ENCODE measurements around the gene ACER1.
"Not testable (repeated sequence)": the region's sequence is repeated elsewhere in the genome, so short reads cannot be mapped to it uniquely, and the experiment has no call there.

ACER1 gene, protein sequence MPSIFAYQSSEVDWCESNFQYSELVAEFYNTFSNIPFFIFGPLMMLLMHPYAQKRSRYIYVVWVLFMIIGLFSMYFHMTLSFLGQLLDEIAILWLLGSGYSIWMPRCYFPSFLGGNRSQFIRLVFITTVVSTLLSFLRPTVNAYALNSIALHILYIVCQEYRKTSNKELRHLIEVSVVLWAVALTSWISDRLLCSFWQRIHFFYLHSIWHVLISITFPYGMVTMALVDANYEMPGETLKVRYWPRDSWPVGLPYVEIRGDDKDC

DNA sequence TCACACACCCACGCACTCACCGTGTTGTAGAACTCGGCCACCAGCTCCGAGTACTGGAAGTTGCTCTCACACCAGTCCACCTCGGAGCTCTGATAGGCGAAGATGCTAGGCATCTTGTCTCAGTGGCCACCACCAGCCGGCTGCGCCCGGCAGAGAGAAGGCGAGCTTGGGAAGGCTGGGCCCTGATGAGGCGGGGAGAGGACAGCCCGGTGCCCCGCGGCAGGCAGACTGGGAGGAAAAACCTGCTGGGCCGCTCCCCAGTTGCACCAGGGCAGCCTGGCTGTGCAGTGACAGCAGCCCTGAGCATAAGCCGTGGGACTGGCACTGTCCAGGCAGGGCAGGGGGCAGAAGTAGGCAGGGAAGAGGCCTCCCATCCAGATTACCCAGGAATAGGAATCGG, at the start of gene ACER1:
Gene ACER1 (minus strand): TSS at position 174 of the 400 bp plus-strand sequence. CDS start 61 bp downstream, at position 113.
- DNase-seq (ENCODE audit: low spot score): no peak

DNA sequence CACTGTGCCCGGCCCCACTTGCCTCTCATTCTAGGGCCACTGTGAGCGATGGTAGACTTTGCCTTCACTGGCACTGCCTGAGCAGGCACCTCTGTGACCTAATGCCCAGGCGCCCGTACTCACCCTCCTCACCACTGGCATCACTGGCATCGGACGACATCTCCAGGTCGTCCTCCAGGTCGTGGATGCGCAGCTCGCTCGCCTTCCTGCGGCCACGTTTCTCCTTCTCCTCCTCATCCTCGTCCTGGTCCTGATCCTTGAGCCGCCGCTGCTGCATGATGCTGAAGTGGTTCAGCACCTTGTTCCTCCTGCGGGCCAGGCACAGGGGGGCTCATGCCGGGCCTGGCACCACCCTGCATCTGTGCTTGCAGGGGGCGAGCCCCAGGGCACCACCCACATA, 49.8 kb upstream of the ACER1 start:
- DNase-seq (ENCODE audit: low spot score): no peak

DNA sequence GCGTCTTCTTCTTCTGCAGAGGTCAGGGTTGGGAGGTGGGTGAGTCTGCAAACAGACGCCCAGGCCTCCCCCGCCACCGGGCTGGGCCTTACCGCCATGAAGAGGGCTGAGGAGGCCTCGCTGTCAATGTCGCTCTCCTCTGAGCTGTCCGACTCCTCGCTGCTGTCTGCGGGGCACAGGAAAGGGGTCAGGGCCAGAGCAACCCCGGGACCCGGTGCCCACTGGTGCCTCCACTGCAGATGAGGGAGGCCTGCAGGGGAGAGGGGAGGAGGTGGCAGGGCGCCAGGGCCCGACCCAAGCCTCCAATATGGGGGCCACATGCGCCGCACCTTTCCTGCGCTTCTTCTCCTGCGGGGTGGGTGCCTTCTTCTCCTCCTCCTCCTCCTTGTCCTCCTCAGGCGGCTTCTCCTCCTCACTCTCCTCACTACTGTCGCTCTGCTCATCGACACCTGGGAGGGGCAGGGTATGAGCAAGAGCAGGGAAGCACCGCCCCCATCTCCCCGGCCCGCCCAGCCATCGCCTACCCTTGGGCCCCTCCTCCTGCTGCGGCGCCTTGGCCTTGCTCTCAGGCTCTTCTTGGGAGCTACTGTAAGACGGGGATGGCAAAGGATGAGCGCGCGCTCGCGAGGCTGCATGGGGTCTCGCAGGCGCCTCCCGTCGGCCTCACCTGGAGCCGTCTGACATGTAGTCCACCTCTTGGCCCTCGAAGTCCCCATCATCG, 47.8 kb upstream of the ACER1 start:
- DNase-seq (ENCODE audit: low spot score): no peak

DNA sequence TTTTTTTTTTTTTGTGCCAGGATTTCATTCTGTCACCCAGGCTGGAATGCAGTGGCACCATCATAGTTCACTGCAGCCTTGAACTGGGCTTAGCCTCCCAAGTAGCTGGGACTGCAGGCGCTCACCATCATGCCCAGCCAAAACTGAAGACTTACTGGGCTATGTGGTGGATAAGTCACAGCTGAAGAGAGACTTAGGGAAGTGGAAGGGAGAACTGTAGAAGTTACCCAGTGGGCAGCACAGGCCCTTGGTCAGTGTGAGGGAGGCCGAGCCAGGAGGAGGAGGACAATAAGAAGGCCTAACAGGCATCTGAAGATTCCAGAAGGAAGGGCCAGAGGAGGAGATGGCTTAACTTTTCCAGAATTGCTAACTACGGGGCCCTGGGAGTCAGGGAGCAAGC, 46.3 kb upstream of the ACER1 start:
- DNase-seq (ENCODE audit: low spot score): no peak

DNA sequence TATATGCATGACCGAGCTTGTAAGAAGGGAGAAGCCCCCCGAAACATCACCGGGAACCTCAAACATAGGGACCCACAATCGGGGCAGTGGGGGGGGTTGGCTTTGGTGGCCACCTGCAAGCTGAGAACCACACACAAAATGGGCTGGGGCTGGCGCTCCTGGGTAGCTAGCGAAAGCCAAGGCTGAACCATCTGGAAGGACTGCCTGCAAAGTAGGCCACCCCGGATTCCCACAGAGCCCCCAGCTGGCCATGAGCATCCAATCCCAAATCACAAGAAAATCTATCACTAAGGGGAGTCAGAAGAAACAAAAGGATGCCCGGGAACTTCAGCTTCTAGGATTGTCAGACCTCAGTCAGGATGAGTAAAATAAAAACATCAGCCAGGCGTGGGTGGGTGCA, 45.1 kb upstream of the ACER1 start:
- no peak for DNase-seq (ENCODE audit: low spot score)

DNA sequence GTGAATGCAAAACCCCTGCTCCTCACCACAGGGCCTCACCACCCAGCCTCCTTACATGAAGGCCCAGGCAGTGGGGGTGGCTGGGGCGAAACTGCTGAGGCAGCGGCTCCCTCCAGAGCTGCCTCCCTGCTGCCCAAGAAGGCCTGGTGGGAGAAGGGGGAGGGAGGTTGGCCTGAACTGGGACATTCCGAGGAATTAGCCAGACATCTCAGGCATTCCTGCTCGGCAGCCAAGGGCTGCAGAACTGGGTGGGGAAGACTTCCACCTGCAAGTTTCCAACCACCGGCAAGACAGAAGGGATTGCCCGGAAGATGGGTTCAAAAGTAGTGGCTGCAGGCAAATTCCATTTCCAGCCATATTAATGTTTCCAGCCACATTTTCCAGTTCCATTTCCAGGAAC, 44.6 kb upstream of the ACER1 start:
- DNase-seq (ENCODE audit: low spot score): no peak

DNA sequence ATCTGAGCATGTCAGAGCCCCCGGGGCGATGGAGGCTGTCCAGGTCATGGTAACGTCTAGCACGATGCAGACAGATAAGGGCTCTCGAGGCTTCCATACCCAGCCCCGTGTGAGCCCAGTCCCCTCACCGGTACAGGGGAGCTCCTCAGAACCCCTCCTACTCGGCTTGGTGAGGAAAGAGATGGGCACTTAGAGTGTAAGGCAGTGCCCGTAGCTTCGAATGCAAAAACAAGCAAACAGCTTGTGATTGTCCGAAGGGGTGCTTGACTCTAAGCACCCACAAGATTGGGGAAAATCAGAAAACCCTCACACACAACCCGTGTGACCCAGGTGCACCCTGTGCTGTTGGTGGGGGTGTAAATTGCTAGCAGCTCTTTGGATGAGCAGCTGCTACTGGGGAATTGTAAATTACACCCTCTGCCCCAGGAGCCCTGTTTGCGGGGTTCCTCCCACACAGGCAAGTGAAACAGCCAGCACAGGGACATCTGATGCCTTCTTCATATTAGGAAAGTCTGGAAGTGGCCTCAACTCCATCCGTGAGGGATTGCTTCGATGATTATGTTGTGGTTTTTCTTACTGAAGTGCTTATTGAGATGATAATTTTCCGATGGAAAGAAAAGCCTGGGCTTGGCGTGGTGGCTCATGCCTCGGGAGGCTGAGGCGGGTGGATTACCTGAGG, 43.2 kb upstream of the ACER1 start:
- no peak for DNase-seq (ENCODE audit: low spot score)

DNA sequence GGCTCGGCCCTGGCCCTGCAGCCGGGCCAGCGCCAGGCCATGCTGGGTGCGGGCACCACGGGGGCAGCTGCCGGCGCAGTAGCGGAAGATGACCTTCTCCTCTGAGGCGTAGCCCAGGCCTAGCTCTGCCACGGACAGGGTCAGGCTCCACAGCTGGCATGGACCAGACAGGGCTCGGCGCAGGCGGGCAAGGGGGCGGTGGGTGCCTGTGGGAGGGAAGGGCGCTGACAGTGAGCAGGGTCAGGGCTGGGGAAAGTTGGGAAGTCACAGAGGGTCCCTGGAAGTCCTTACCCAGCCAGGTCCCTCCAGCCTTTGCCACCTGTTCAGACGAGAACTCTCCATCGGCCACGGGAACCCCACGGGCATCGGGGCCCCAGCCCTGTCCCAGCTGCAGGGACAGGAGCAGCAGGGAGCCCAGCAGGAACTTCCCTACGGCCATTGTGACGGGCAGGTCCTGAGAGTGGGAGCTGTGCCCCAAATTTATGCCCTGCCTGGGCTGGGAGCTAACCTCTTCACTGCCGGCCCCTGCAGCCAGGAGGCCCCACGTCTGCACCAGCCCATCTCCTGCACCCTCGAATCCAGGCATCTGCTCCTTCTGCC, 42.1 kb upstream of the ACER1 start, which contains the start of gene PSPN:
Gene PSPN (minus strand): TSS at position 523 of the 600 bp plus-strand sequence. CDS start 84 bp downstream, at position 439.
- DNase-seq (ENCODE audit: low spot score): no peak

DNA sequence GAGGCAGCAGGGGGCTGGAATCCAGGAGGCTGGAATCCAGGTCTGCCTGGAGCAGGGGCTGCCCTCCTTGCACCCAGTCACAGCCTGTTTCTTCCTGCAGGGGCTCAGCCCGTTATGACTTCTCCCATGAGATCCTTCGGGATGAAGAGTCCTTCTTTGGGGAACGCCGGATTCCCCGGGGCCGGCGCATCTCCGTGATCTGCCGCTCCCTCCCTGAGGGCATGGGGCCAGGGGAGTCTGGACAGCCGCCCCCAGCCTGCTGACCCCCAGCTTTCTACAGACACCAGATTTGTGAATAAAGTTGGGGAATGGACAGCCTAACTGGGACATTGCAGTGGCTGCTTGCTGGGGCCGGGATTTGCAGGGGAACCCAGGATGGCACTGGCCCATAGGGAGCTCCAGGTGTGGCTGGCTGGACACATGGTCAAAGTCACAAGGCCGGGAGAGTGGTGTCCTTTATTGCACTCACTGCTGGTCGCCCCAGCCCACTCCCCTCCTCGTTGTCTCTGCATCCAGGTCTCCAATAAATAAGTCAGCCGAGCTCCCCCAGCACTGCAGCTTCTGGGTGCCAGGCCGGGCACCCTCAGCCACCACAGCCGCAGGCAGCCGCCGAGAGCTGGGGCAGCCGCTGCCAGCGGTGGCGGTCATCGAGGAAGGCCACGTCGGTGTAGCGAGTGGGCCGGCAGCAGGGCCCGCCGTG, 41.4 kb upstream of the ACER1 start:
- DNase-seq (ENCODE audit: low spot score): no peak

DNA sequence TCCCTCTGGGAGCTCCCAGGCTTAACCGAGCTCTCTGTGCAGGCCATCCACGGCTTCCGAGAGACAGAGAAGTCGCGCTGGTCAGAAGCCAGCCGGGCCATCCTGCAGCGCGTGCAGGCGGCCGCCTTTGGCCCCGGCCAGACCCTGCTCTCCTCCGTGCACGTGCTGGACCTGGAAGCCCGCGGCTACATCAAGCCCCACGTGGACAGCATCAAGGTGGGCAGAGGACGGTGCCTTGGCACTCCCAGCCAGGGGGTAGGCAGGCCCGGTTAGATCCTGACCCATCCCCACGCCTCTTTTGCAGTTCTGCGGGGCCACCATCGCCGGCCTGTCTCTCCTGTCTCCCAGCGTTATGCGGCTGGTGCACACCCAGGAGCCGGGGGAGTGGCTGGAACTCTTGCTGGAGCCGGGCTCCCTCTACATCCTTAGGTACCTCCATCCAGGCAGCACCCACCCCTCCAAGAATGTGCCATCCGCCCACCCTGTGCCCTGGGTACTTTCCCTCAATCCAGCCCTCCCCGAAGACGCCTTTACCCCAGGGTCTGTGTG, 40.8 kb upstream of the ACER1 start:
- DNase-seq (ENCODE audit: low spot score): no peak

DNA sequence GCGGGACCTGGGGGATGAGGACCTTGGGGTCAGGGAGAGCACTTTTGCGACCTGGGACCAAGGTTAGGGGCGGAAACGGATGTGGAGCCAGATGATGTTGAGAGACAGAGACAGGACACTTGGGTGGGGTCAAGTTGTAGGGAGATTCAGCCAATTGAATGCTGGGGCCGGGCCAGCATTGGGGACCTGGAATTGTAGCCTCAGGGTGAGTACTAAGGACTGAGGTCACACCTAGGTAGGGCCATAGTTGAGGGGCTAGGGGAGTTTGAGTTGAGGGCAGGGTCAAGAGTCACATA, 40.3 kb upstream of the ACER1 start:
- peak; percentile 6 for DNase-seq (ENCODE audit: low spot score)

DNA sequence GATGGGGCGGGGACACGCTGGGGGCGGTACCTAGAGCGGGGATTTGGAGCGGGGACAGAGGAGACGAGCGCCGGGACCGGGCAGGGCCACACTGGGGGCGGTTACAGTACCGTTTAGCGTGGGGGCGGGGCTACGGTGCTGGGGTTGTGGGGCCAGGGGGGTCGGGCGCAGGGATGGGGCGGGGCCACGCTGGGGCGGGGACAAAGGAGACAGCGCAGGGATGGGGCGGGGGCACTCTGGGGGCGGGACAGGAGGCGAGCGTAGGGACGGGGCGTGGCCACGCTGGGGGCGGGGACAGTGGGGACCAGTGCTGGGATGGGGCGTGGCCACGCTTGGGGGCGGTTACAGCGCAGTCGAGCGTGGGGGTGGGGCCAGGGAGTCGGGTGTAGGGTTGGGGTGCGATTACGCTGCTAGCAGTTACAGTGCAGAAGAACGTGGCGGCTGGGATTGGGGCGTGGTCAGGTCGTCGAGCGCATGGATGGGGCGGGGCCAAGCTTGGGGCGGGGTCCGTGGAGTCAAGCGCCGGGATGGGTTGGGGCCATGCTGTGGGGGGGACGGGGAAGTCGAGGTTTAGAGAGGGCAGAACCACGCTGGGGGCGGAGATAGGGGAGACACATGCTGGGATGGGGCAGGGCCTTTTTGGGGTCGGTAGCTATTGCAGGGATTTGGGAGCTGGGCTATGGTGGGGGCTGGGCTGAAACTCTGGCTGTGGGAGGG, 39.8 kb upstream of the ACER1 start:
- peak; percentile 96 for DNase-seq (ENCODE audit: low spot score)

DNA sequence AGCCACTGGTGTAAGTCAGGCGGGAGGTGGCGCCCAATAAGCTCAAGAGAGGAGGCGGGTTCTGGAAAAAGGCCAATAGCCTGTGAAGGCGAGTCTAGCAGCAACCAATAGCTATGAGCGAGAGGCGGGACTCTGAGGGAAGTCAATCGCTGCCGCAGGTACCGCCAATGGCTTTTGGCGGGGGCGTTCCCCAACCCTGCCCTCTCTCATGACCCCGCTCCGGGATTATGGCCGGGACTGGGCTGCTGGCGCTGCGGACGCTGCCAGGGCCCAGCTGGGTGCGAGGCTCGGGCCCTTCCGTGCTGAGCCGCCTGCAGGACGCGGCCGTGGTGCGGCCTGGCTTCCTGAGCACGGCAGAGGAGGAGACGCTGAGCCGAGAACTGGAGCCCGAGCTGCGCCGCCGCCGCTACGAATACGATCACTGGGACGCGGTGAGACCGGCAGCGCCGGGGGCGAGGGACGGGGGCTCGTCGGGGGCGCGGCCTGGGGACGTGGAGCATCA, 39.2 kb upstream of the ACER1 start, which contains the start of gene ALKBH7:
Gene ALKBH7 (plus strand): TSS at position 201 of the 502 bp plus-strand sequence. CDS start 27 bp downstream, at position 228.
- DNase-seq (ENCODE audit: low spot score): peak; percentile 100

DNA sequence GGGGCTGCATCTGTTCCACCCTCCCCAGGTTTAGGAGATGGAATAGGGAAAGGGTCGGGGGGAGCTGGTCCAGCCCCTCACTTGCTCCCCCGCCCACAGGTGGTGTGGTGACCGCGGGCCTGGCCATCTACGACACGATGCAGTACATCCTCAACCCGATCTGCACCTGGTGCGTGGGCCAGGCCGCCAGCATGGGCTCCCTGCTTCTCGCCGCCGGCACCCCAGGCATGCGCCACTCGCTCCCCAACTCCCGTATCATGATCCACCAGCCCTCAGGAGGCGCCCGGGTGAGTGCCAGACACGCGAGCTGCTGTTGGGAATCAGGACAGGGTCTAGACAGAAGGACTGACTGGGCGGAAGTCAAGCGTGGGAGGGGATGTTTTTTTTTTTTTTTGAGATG, 30.9 kb upstream of the ACER1 start:
- DNase-seq (ENCODE audit: low spot score): no peak

DNA sequence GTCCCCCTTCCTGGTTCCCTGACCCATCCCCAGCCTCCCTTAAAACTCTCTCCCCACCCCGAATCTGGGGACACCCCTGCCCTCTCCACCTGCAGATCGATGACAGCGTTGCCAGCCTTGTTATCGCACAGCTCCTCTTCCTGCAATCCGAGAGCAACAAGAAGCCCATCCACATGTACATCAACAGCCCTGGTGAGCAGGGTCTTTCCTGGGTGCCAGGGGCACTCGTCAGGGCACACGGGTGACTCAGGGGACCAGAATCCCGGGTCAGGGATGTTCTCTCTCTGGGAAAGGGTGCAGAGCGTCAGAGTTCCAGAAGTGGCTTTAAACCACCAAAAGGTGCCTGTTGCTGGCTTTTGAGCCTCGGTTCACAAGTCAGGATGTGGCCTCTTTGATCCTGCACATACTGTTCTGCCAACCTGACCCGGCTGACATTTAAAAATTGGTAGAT, 29.0 kb upstream of the ACER1 start:
- no peak for DNase-seq (ENCODE audit: low spot score)

DNA sequence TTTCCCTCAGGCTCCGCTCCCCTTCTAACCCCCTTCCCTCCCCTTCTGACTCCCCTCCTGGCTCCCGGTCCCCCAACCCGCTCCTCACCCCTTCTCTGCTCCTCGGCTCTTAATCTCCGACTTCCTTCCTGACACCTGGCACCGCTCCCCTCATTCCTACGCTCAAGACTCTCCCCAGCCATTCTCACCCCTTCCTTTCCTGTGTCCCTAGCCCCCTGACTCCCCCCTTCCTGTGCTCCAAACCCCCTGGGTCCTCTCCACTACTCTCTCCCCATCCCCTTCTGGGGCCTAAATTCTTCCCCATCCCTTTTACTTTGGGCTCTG, 28.6 kb upstream of the ACER1 start:
- DNase-seq (ENCODE audit: low spot score): no peak

DNA sequence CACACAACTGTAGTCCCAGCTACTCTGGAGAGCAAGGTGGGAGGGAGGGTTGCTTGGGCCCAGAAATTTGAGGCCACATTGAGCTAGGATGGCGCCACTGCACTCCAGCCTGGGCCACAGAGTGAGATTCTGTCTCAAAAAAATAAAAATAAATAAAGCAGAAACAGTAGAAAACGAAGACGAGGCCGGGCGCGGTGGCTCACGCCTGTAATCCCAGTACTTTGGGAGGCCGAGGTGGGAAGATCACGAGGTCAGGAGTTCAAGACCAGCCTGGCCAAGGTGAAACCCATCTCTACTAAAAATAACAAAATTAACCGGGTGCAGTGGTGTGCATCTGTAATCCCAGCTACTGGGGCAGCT, 27.4 kb upstream of the ACER1 start:
- DNase-seq (ENCODE audit: low spot score): not testable (repeated sequence)

DNA sequence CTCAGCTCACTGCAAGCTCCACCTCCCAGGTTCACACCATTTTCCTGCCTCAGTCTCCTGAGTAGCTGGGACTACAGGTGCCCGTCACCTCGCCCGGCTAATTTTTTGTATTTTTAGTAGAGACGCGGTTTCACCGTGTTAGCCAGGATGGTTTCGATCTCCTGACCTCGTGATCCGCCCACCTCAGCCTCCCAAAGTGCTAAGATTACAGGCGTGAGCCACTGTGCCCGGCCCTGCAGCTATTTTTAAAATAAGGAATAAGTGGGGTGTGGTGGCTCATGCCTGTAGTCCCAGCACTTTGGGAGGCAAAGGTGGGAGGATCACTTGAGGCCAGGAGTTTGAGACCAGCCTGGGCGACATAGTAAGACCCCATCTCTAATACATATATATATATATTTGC, 27.0 kb upstream of the ACER1 start:
- not testable (repeated sequence) for DNase-seq (ENCODE audit: low spot score)

DNA sequence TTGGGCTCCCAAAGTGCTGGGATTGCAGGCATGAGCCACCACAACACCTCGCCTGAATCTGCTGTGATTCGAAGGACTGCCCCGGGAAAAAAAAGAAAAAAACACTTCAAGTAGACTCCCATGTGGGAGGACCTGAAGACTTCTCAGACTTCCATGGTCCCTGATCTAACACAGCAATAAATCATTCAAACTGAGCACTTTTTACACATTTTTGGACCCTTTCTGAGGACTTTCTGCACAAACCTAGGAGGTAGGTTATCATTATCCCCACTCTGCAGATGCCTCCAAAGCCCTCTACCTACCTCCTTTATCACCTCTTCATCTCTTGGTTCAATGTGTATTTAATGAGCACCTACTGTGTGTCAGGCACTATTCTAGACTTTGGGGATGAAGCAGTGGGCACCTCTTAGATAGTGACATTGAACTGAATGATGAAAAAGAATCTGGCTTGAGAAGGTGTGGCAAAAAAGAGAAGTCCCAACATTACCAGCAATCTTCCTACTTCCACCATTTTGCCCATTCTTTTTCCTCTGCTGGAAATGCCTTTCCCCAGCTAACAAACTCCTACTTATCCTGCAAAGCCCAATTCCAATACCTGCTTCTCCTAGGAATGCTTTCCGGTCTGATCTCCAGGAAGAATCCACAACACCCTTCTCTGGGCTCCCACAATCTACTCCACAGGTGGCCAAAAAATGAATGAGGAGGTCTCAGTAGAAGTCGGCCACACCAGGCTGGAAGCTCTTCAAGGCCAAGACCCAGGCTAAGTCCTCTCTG, 26.3 kb upstream of the ACER1 start:
- DNase-seq (ENCODE audit: low spot score): no peak

DNA sequence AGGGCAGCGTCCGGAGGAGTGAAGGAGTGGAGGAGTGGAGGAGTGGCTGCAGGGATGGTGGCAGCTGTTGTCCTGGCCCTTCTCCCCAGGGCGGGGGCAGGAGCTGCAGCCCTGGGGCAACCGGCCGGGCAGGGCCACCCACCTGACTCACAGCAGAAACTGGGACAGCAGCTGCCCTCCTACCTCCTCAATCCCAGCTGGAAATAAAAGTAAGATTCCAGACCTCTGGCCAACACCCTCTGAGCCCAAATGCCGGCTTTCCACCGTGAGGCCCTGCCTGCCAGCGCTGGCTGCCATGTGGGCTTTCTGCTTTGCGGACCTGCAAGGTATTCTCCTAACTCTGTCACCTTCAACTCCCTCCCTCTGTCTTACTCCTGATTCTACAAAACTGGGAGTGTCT, 24.6 kb upstream of the ACER1 start:
- DNase-seq (ENCODE audit: low spot score): no peak
